GM23338 (cell line): Measurements from ENCODE around the gene GRM8. TPM values are rescaled to one million over a fixed set of nuclear protein-coding genes. Genes with fewer than 3 reads are reported as not detected.

Source experiments
- ATAC-seq: fragments of 200-7000 bp; cut with Tn5 transposase; 3 replicates; pipeline ENCODE4 v1.9.1; 2020
- DNase-seq: peaks from one replicate; pipeline ENCODE4 v3.0.0-alpha.2; 2015; ENCODE audit warnings: low spot score
- H2AFZ ChIP-seq: fragments of 200-600 bp; sonication (generic); 2 replicates; pipeline ENCODE4 v1.8.0; 2016; ENCODE audit warnings: antibody characterized with exemption, mild to moderate bottlenecking, moderate library complexity
- H3F3A ChIP-seq: fragments of 200-600 bp; sonication (generic); replicated peaks from 2 replicates; pipeline ENCODE4 v1.8.0; 2017; ENCODE audit warnings: antibody characterized with exemption, mixed run types, low read depth
- H3K27ac ChIP-seq: fragments of 200-600 bp; sonication (generic); 2 replicates; pipeline ENCODE4 v1.6.1; 2016; ENCODE audit warnings: low read depth
- H3K27me3 ChIP-seq: fragments of 200-600 bp; sonication (generic); 2 replicates; pipeline ENCODE4 v1.8.0; 2016; ENCODE audit warnings: mild to moderate bottlenecking, mixed run types, moderate library complexity; ENCODE audit not compliant: insufficient read depth
- H3K36me3 ChIP-seq: fragments of 200-600 bp; sonication (generic); 2 replicates; pipeline ENCODE4 v1.8.0; 2016; ENCODE audit warnings: mild to moderate bottlenecking; ENCODE audit not compliant: insufficient read depth
- H3K4me1 ChIP-seq: fragments of 200-600 bp; sonication (generic); 2 replicates; pipeline ENCODE4 v1.8.0; 2016; ENCODE audit warnings: mild to moderate bottlenecking, moderate library complexity; ENCODE audit not compliant: insufficient read depth
- H3K4me2 ChIP-seq: fragments of 200-600 bp; sonication (generic); 2 replicates; pipeline ENCODE4 v1.7.1; 2017; ENCODE audit warnings: mixed run types
- H3K4me3 ChIP-seq: fragments of 200-600 bp; sonication (generic); 2 replicates; pipeline ENCODE4 v1.6.1; 2016; ENCODE audit warnings: mixed run types
- H3K79me2 ChIP-seq: fragments of 200-600 bp; sonication (generic); replicated peaks from 2 replicates; pipeline ENCODE4 v1.8.0; 2017; ENCODE audit warnings: mild to moderate bottlenecking; ENCODE audit not compliant: insufficient read depth
- H3K9me2 ChIP-seq: fragments of 200-600 bp; sonication (generic); 2 replicates; pipeline ENCODE4 v1.8.0; 2017; ENCODE audit not compliant: insufficient read depth
- H4K20me1 ChIP-seq: fragments of 200-600 bp; sonication (generic); replicated peaks from 2 replicates; pipeline ENCODE4 v1.8.0; 2017; ENCODE audit warnings: mild to moderate bottlenecking; ENCODE audit not compliant: insufficient read depth
- H3K27ac Mint-ChIP-seq: 2 replicates; pipeline ENCODE4 v1.8.0; 2020; ENCODE audit warnings: inconsistent platforms, mild to moderate bottlenecking, moderate library complexity, mixed read lengths
- H3K27me3 Mint-ChIP-seq: 3 replicates; pipeline ENCODE4 v1.8.0; 2022; ENCODE audit warnings: low read depth, mild to moderate bottlenecking, moderate library complexity, mixed read lengths, inconsistent platforms; ENCODE audit not compliant: insufficient read depth, poor library complexity
- H3K36me3 Mint-ChIP-seq: 3 replicates; pipeline ENCODE4 v1.8.0; 2021; ENCODE audit warnings: low read depth, mild to moderate bottlenecking, inconsistent platforms, moderate library complexity, mixed read lengths
- H3K4me1 Mint-ChIP-seq: 3 replicates; pipeline ENCODE4 v1.8.0; 2020; ENCODE audit warnings: mild to moderate bottlenecking, inconsistent platforms, mixed read lengths
- H3K4me3 Mint-ChIP-seq: 3 replicates; pipeline ENCODE4 v1.8.0; 2021; ENCODE audit warnings: moderate library complexity, mild to moderate bottlenecking, inconsistent platforms, mixed read lengths
- H3K9me3 Mint-ChIP-seq: 3 replicates; pipeline ENCODE4 v1.8.0; 2020; ENCODE audit warnings: moderate library complexity, mild to moderate bottlenecking, inconsistent platforms, mixed read lengths
- CREB1 ChIP-seq: fragments of 250-450 bp; sonication (Bioruptor Pico); IDR thresholded peaks from 2 replicates; pipeline ENCODE4 v1.5.0; 2020; ENCODE audit warnings: low read depth, mild to moderate bottlenecking, moderate library complexity
- ETS1 ChIP-seq: IDR thresholded peaks from 2 replicates; pipeline ENCODE4 v1.6.1; 2016; ENCODE audit warnings: antibody characterized with exemption
- EZH2 ChIP-seq: fragments of 200-600 bp; sonication (generic); IDR thresholded peaks from one replicate; pipeline ENCODE4 v1.8.0; 2017; ENCODE audit warnings: antibody characterized with exemption, mild to moderate bottlenecking, low read depth; ENCODE audit not compliant: unreplicated experiment
- EZH2phosphoT487 ChIP-seq: fragments of 200-600 bp; sonication (generic); IDR thresholded peaks from one replicate; pipeline ENCODE4 v1.8.1; 2018; ENCODE audit warnings: antibody characterized with exemption; ENCODE audit not compliant: unreplicated experiment
- NANOG ChIP-seq: IDR thresholded peaks from 2 replicates; pipeline ENCODE4 v1.6.1; 2016; ENCODE audit warnings: antibody characterized with exemption, borderline replicate concordance
- STAT1 ChIP-seq: IDR thresholded peaks from one replicate; pipeline ENCODE4 v1.6.1; 2016; ENCODE audit warnings: antibody characterized with exemption; ENCODE audit not compliant: unreplicated experiment
- ZNF114 ChIP-seq: fragments of 250-450 bp; sonication (Bioruptor Pico); IDR thresholded peaks from 2 replicates; pipeline ENCODE4 v1.5.0; 2020; ENCODE audit warnings: mild to moderate bottlenecking, moderate library complexity
- ZNF331 ChIP-seq: fragments of 250-450 bp; sonication (Bioruptor Pico); IDR thresholded peaks from 2 replicates; pipeline ENCODE4 v1.5.0; 2020; ENCODE audit warnings: low read depth, mild to moderate bottlenecking, moderate library complexity
- ZNF462 ChIP-seq: fragments of 250-450 bp; sonication (Bioruptor Pico); IDR thresholded peaks from 2 replicates; pipeline ENCODE4 v1.5.0; 2020; ENCODE audit warnings: mild to moderate bottlenecking, moderate library complexity
- polyA plus RNA-seq: library from polyadenylated mRNA; unstranded; fragments of >200 nt; fragmentation: Nextera tagmentation; extraction: Ambion mirVana; gene quantifications from 2 replicates; pipeline ENCODE4 v1.2.1, GENCODE V29; 2016
- total RNA-seq: library from RNA; depleted of rRNA; stranded (reverse); fragments of >200 nt; shearing (Covaris generic); gene quantifications from 2 replicates; pipeline ENCODE4 v1.2.3, GENCODE V29; 2014

GRM8 gene
- total and polyA plus RNA-seq, 2 experiments from 2014 or later: 1.9 to 6.6 TPM

- TF ChIP-seq ZNF462 (CRISPR knock-in tag) (no peak), EZH2 (no peak), ZNF331 (CRISPR knock-in tag) (no peak), EZH2phosphoT487 (no peak), STAT1 (no peak), CREB1 (CRISPR knock-in tag) (no peak)
Measured at GRCh38 chr7:126958367-126958766, 294.4 kb downstream of the GRM8 start (continued).

- Histone ChIP-seq H3K4me3 (no peak overlapping the region), H3K9me2 (no peaks in the 10 kb centered on the region; the same call in 1 of the 2 replicates), H3K27me3 (no peaks in the 10 kb centered on the region), H3K36me3 (no peaks in the 10 kb centered on the region), H3K27ac (no peak overlapping the region), H3K4me1 (no peaks in the 10 kb centered on the region), H3K4me2 (no peak overlapping the region), H3K79me2 (no peaks in the 10 kb centered on the region), H2AFZ (no peak overlapping the region), H3F3A (no peaks in the 10 kb centered on the region), H4K20me1 (no peaks in the 10 kb centered on the region)
- Mint-ChIP-seq H3K4me3 (no peak overlapping the region), H3K9me3 (no peaks in the 10 kb centered on the region), H3K27ac (no peak overlapping the region), H3K4me1 (no peaks in the 10 kb centered on the region; the same call in 2 of the 3 replicates), H3K36me3 (no peaks in the 10 kb centered on the region), H3K27me3 (no peaks in the 10 kb centered on the region)
- DNase-seq (no peak), ATAC-seq (no peak)
- TF ChIP-seq EZH2: no peak
- no peak for TF ChIP-seq ETS1
- no peak for TF ChIP-seq NANOG
- TF ChIP-seq ZNF114 (CRISPR knock-in tag): no peak
- no peak for TF ChIP-seq ZNF331 (CRISPR knock-in tag)
- no peak for TF ChIP-seq CREB1 (CRISPR knock-in tag)
- no peak for TF ChIP-seq EZH2phosphoT487
Measured at GRCh38 chr7:126957443-126957842, 295.3 kb downstream of the GRM8 start.
